Esophagus muscularis mucosa (tissue), 4 donors: ENCODE results near the gene GMDS.

ENCODE experiments used
- CTCF ChIP-seq, 3 experiments: fragments of 200-600 bp in 2 of 3; fragments of 450-650 bp in 1 of 3; sonication (generic) in 2 of 3; IDR thresholded peaks; one replicate each; pipeline ENCODE4 v1.5.1; 2017 to 2019; ENCODE audit warnings: antibody characterized with exemption in 3 of 3, mild to moderate bottlenecking in 2 of 3, moderate library complexity in 1 of 3
- EP300 ChIP-seq: sonication (generic); formaldehyde crosslinking; IDR thresholded peaks from one replicate; pipeline ENCODE4 v1.6.1; 2017; ENCODE audit warnings: antibody characterized with exemption
- POLR2A ChIP-seq: fragments of 450-650 bp; IDR thresholded peaks from one replicate; pipeline ENCODE4 v1.6.1; 2017; ENCODE audit warnings: antibody characterized with exemption, moderate library complexity, mild to moderate bottlenecking, low read depth
- POLR2AphosphoS5 ChIP-seq, 2 donors: sonication (generic); formaldehyde crosslinking; IDR thresholded peaks; one replicate each; pipeline ENCODE4 v1.6.1; 2017; ENCODE audit warnings: antibody characterized with exemption in 2 of 2

DNA sequence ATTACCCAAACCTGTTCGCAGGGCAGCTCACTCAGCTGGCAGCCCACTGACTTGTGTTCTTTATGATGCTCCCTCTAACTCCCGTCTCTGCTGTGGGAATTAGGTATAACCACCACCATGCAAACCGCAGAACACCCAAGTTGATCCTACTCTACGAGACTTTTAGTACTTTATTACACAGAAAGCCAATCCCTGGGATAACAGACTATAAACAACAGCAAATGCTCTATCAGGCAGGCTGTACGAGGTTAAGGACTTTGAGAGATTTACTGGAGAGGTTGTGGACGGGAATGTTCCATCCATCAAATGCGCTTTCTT lies 394.6 kb downstream of the GMDS start:
- TF ChIP-seq CTCF (IDR thresholded peaks at IDR 0.05) (no peak), POLR2A (no peak), POLR2AphosphoS5 (IDR thresholded peaks at IDR 0.05) (no peak), EP300 (no peak)
